UCSD-AML1 (cell line): ENCODE results near the gene KCNJ18.
"Not testable (repeated sequence)": the region's sequence is repeated elsewhere in the genome, so short reads cannot be mapped to it uniquely, and the experiment has no call there.

Source experiments
- DNase-seq: peaks from one replicate; lab custom pipeline; 2025; ENCODE audit not compliant: unreplicated experiment; lab: John Stamatoyannopoulos, UW

Gene KCNJ18

GRCh38 chr17:21691883-21692703, at the start of gene KCNJ18:
Gene KCNJ18, plus strand, starts transcription at chr17:21692523. Its CDS starts 10,264 bp downstream, at chr17:21702787.
- DNase-seq: not testable (repeated sequence)

GRCh38 chr17:21648125-21648524, 44.2 kb upstream of the KCNJ18 start:
- DNase-seq: not testable (repeated sequence)

- not testable (repeated sequence) for DNase-seq
Observed at GRCh38 chr17:21650043-21650442, 42.3 kb upstream of the KCNJ18 start.

GRCh38 chr17:21652049-21652448, 40.3 kb upstream of the KCNJ18 start:
- DNase-seq: not testable (repeated sequence)

GRCh38 chr17:21653211-21653610, 39.1 kb upstream of the KCNJ18 start:
- not testable (repeated sequence) for DNase-seq

GRCh38 chr17:21656518-21657309, 35.6 kb upstream of the KCNJ18 start:
- not testable (repeated sequence) for DNase-seq

GRCh38 chr17:21659635-21660034, 32.7 kb upstream of the KCNJ18 start:
- DNase-seq: not testable (repeated sequence)

GRCh38 chr17:21661455-21661854, 30.9 kb upstream of the KCNJ18 start:
- DNase-seq: not testable (repeated sequence)

- DNase-seq: not testable (repeated sequence)
Observed at GRCh38 chr17:21663166-21663565, 29.2 kb upstream of the KCNJ18 start.

- not testable (repeated sequence) for DNase-seq
Observed at GRCh38 chr17:21663614-21664474, 28.5 kb upstream of the KCNJ18 start.

GRCh38 chr17:21665171-21665570, 27.2 kb upstream of the KCNJ18 start:
- not testable (repeated sequence) for DNase-seq

GRCh38 chr17:21665935-21666493, 26.3 kb upstream of the KCNJ18 start:
- not testable (repeated sequence) for DNase-seq

- DNase-seq: not testable (repeated sequence)
Observed at GRCh38 chr17:21666711-21667412, 25.5 kb upstream of the KCNJ18 start.

GRCh38 chr17:21667413-21668117, 24.8 kb upstream of the KCNJ18 start:
- DNase-seq: not testable (repeated sequence)

- DNase-seq: not testable (repeated sequence)
Observed at GRCh38 chr17:21668118-21668488, 24.2 kb upstream of the KCNJ18 start.

- DNase-seq: not testable (repeated sequence)
Observed at GRCh38 chr17:21668746-21669508, 23.4 kb upstream of the KCNJ18 start.

GRCh38 chr17:21669616-21670360, 22.5 kb upstream of the KCNJ18 start:
- DNase-seq: not testable (repeated sequence)
